Cardiac muscle cell (in vitro differentiated cells and primary cell): ENCODE results near the gene CSF1. TPM values are rescaled to one million over a fixed set of nuclear protein-coding genes. Genes with fewer than 3 reads are reported as not detected.

Experiments used
- DNase-seq, 2 donors: peaks; one replicate each; pipeline versions ENCODE4 v3.0.0 to v3.0.0-alpha.2; 2010 to 2017; ENCODE audit warnings: low read depth in 1 of 2, low spot score in 1 of 2
- H3K27ac ChIP-seq: fragments of 200-600 bp; sonication (generic); 2 replicates; pipeline ENCODE4 v1.5.1; 2016
- H3K27me3 ChIP-seq: fragments of 200-600 bp; sonication (generic); 2 replicates; pipeline ENCODE4 v1.6.0; 2016; ENCODE audit warnings: control low read depth
- H3K36me3 ChIP-seq: fragments of 200-600 bp; sonication (generic); 2 replicates; pipeline ENCODE4 v1.5.1; 2016; ENCODE audit warnings: control low read depth
- H3K4me1 ChIP-seq: fragments of 200-600 bp; sonication (generic); 2 replicates; pipeline ENCODE4 v1.8.1; 2017; ENCODE audit warnings: low read depth, mild to moderate bottlenecking, mixed run types
- H3K4me3 ChIP-seq: fragments of 200-600 bp; sonication (generic); 2 replicates; pipeline ENCODE4 v1.5.1; 2016; ENCODE audit warnings: mild to moderate bottlenecking
- H3K9me3 ChIP-seq: fragments of 200-600 bp; sonication (generic); 2 replicates; pipeline ENCODE4 v1.5.1; 2017; ENCODE audit warnings: low read depth, mild to moderate bottlenecking, control low read depth
- polyA plus RNA-seq: library from polyadenylated mRNA; unstranded; fragments of >200 nt; fragmentation: Nextera tagmentation; extraction: Ambion mirVana; gene quantifications from 2 replicates; pipeline ENCODE4 v1.2.1, GENCODE V29; 2016
- total RNA-seq: library from RNA; depleted of rRNA; stranded (reverse); fragments of >200 nt; gene quantifications from 2 replicates; pipeline ENCODE4 v1.2.3, GENCODE V29; 2016
- TF ChIP-seq, protein P1 (sequence below): IDR thresholded peaks from 2 replicates; pipeline ENCODE4 v1.5.1; 2012; ENCODE audit warnings: low read depth, mild to moderate bottlenecking, low read length

CSF1 gene
- total and polyA plus RNA-seq, 2 experiments from 2014 or later, result 4.9 to 5.7 TPM

DNA sequence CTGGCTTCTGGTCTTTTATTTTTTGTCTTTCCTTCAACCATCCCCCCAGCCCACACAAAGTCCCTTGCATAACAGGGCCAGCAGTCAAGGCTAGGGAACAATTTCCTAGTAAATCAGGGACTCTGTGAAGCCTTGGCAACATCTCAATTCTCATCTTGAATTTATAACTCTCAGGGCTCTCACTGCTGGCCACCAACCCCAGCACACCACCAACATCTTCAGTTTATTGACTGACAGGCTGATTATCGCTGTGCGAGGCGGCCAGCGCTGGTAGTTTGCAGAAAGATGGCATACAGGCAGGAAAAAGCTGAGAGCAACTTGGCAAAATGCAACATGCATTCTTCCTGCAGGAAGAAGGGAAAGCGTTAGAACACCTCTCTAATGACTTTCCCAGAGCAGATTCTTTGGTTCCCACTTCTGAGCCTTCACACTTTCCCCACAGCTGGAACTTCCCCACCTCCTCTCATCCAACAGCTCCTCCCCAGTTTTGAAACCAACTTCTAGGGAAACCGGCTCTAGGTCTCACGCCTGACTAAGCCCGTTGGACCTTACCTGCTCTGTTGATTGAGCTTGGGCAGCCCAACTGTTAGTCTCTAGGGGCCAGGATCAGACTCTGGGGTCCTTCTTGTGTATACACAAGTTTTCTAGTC, 26.3 kb upstream of the CSF1 start:
- Histone ChIP-seq H3K9me3 (no peaks in the 10 kb centered on the region), H3K27me3 (peaks cover 3% of the 10 kb centered on the region), H3K36me3 (no peaks in the 10 kb centered on the region), H3K27ac (no peak overlapping the region), H3K4me3 (no peak overlapping the region), H3K4me1 (peaks cover 8% of the 10 kb centered on the region)
- TF ChIP-seq, protein P1, sequence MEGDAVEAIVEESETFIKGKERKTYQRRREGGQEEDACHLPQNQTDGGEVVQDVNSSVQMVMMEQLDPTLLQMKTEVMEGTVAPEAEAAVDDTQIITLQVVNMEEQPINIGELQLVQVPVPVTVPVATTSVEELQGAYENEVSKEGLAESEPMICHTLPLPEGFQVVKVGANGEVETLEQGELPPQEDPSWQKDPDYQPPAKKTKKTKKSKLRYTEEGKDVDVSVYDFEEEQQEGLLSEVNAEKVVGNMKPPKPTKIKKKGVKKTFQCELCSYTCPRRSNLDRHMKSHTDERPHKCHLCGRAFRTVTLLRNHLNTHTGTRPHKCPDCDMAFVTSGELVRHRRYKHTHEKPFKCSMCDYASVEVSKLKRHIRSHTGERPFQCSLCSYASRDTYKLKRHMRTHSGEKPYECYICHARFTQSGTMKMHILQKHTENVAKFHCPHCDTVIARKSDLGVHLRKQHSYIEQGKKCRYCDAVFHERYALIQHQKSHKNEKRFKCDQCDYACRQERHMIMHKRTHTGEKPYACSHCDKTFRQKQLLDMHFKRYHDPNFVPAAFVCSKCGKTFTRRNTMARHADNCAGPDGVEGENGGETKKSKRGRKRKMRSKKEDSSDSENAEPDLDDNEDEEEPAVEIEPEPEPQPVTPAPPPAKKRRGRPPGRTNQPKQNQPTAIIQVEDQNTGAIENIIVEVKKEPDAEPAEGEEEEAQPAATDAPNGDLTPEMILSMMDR, result no peak
- DNase-seq, result no peak

DNA sequence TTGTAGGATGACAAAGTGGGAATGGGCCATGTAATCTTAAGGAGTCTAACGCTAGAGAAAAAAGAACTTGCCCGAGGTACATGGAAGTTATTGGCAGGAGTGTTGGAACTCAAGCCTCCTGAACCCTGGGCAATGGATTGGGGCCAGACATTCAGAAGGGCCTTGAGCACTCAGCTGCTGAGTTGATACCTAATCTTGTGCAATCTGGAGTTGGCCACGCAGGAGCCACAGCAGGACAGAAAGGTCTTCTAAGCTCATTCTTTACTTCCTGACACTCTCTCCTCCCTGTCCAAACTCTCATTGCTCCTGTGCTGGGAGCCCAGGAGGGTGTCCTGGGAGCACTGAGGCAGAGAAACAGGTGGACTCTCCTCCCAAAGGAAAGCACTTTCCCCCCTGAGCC, 25.1 kb upstream of the CSF1 start:
- Histone ChIP-seq H3K9me3 (no peaks in the 10 kb centered on the region), H3K27me3 (peaks cover 3% of the 10 kb centered on the region), H3K36me3 (no peaks in the 10 kb centered on the region), H3K4me1 (peaks cover 17% of the 10 kb centered on the region), H3K27ac (no peak overlapping the region), H3K4me3 (no peak overlapping the region)
- TF ChIP-seq, protein P1, result no peak
- DNase-seq, result no peak

DNA sequence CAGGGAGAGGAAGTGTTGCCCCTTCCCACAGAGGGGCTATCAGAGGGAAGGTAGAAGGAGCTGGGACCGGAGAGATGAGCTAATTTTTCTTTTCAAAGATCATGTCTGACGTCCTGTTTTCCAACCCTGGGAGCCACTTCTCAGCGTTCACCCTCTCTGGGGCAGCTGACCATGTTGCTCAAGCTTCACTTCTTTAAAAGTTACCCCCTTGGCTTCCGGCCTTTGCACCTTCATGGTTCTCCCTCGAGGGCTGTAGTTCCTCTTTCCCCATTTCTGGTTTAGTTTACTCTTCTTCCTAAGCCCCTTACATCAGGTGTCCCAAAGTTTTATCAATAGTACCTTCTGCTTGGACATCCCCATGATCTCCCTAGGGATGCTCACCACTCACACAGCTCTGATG, 23.8 kb upstream of the CSF1 start:
- no peak for DNase-seq

DNA sequence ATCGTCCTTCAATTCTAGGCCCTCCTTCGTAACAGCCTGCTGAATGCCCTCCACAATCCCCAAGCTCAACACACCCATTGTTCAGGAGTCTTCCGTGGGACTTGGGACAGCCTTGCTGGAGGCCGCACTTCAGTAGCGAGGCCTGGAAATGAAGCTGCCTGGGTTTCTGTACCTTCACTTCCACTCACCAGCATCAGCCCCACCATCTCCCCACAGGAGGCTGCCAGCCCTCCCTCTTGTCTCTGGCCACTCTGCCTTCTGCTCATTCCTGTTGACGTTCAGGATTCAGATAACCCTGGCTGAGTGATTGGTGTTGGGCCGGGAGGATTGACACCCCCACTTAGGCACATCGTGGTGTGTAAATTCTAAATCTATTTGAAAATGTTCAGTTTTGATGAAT, 23.4 kb upstream of the CSF1 start:
- Histone ChIP-seq H3K4me1 (peaks cover 17% of the 10 kb centered on the region), H3K4me3 (no peak overlapping the region), H3K36me3 (no peaks in the 10 kb centered on the region), H3K27ac (no peak overlapping the region), H3K27me3 (peaks cover 3% of the 10 kb centered on the region), H3K9me3 (no peaks in the 10 kb centered on the region)
- TF ChIP-seq, protein P1, result no peak
- no peak for DNase-seq

More for the DNA sequence above, 23.8 kb upstream of the CSF1 start:
- H3K27ac ChIP-seq, result no peak overlapping the region
- no peaks in the 10 kb centered on the region for H3K36me3 ChIP-seq
- H3K4me1 ChIP-seq, result peaks cover 21% of the 10 kb centered on the region
- TF ChIP-seq, protein P1, result no peak
- H3K27me3 ChIP-seq, result peaks cover 3% of the 10 kb centered on the region
- no peaks in the 10 kb centered on the region for H3K9me3 ChIP-seq
- H3K4me3 ChIP-seq, result no peak overlapping the region

DNA sequence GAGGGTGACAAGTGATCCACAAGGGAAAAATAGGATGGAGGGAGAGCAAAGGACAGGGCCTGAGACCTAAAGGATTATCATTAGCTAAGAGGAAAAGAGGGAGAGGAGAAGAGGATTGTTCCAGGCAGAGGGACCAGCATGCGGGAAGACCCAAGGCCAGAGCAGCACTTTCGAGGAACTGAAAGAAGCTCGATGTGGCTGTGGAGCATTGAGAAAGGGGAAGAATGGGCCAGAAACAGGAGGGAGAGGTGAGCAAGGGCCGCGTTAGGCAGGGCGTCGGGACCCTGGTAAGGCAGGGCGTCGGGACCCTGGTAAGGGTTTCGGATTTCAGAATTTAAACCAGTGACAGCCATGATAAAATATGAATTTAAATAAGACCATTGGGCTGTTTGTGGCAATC, 22.8 kb upstream of the CSF1 start:
- TF ChIP-seq, protein P1, result no peak
- DNase-seq, result no peak
- H3K9me3 ChIP-seq, result no peaks in the 10 kb centered on the region
- H3K27me3 ChIP-seq, result peaks cover 3% of the 10 kb centered on the region
- no peaks in the 10 kb centered on the region for H3K36me3 ChIP-seq
- H3K4me3 ChIP-seq, result no peak overlapping the region
- H3K4me1 ChIP-seq, result peaks cover 17% of the 10 kb centered on the region
- H3K27ac ChIP-seq, result no peak overlapping the region
